Ovary (tissue), 9 donors: ENCODE data around the gene MND1. TPM values are rescaled to one million over a fixed set of nuclear protein-coding genes. Genes with fewer than 3 reads are reported as not detected.
"Not testable (repeated sequence)": the region's sequence is repeated elsewhere in the genome, so short reads cannot be mapped to it uniquely, and the experiment has no call there.

Experiments used
- DNase-seq, 5 donors: peaks; one replicate each; pipeline ENCODE4 v3.0.0-alpha.2; 2019 to 2020
- H3K27ac ChIP-seq, 2 donors: fragments of 200-600 bp; one replicate each; pipeline versions ENCODE4 v1.5.1 to v1.8.0; 2019 to 2022
- H3K27me3 ChIP-seq: fragments of 200-600 bp; one replicate; pipeline ENCODE4 v1.8.0; 2022
- H3K36me3 ChIP-seq: fragments of 200-600 bp; sonication (generic); one replicate; pipeline ENCODE4 v1.5.1; 2019
- H3K4me1 ChIP-seq: one replicate; pipeline ENCODE4 v1.8.1; 2013; ENCODE audit warnings: mild to moderate bottlenecking, moderate library complexity; ENCODE audit not compliant: insufficient read depth
- H3K4me3 ChIP-seq: fragments of 200-600 bp; sonication (generic); one replicate; pipeline ENCODE4 v1.5.1; 2017
- H3K9me3 ChIP-seq, 2 donors: fragments of 200-600 bp in 1 of 2; sonication (generic) in 1 of 2; one replicate each; pipeline versions ENCODE4 v1.5.1 to v1.8.1; 2013 to 2019; ENCODE audit warnings: mild to moderate bottlenecking in 1 of 2, moderate library complexity in 1 of 2
- CTCF ChIP-seq, 3 donors: fragments of 450-650 bp in 2 of 3; fragments of 200-600 bp in 1 of 3; IDR thresholded peaks; one replicate each; pipeline versions ENCODE4 v1.5.1 to v1.8.0; 2016 to 2022; ENCODE audit warnings: antibody characterized with exemption in 3 of 3, mild to moderate bottlenecking in 1 of 3
- EP300 ChIP-seq: sonication (generic); formaldehyde crosslinking; IDR thresholded peaks from one replicate; pipeline ENCODE4 v1.6.1; 2017; ENCODE audit warnings: antibody characterized with exemption
- POLR2A ChIP-seq: fragments of 450-650 bp; IDR thresholded peaks from one replicate; pipeline ENCODE4 v1.6.1; 2017; ENCODE audit warnings: antibody characterized with exemption, mild to moderate bottlenecking, moderate library complexity
- WGBS, 3 donors: extraction: QIAGEN DNeasy Blood & Tissue Kit in 1 of 3; methylation state at CpG; one replicate each; pipeline versions ENCODE4 v1.1.5 to v1.1.7; 2013 to 2017; 5-methylcytosine and 5-hydroxymethylcytosine counted together
- intact Hi-C, 4 donors: fragments of 100-400 bp; cut with DNase I; formaldehyde crosslinking; loops; one replicate each; pipeline versions ENCODE4 v1.11.0 to v1.15.1; 2022 to 2023
- polyA plus RNA-seq, 2 donors: library from polyadenylated mRNA; stranded (reverse); fragments of 200-250 nt in 1 of 2; fragments of 350-450 nt in 1 of 2; fragmentation: Illumina TruSeq in 1 of 2; extraction: RNeasy Lipid Tissue Mini Kit (QIAGEN cat#74804) in 1 of 2; gene quantifications; one replicate each; pipeline ENCODE4 v1.2.3, GENCODE V29; 2013 to 2014
- total RNA-seq, 7 donors: library from RNA; depleted of rRNA in 2 of 7; stranded (reverse); fragments of >200 nt in 2 of 7; fragmentation: NEBNext Ultra II Directional in 3 of 7; extraction: Animal tissue kit (Norgen Biotek cat#: 25700) in 3 of 7; gene quantifications; one replicate each; pipeline versions ENCODE4 v1.1.0 to v1.2.4, GENCODE V29; 2016 to 2023
- donor health status: DM: no; HTN: no; CAD: no; lungs with moderate emphysema.
- donor health status: DM: no; HTN: no; CAD: no.
- donor health status: Bipolar disorder and iron deficiency.
- donor health status: DM: yes; HTN: yes; CAD: no.
- donor health status: DM: no; HTN: no; CAD: no.
- donor health status: DM: yes; HTN: yes; CAD: no.

Gene MND1
- total and polyA plus RNA-seq, 9 donors, result 0.28 to 3.7 (median 0.59) TPM; not detected in 4

GRCh38 chr4:153450544-153450917 is 106.0 kb downstream of the MND1 start:
- no peaks in the 10 kb centered on the region for H3K36me3 ChIP-seq
- no peak overlapping the region for H3K27ac ChIP-seq
- H3K4me1 ChIP-seq, result peaks cover 2% of the 10 kb centered on the region
- WGBS, 3 donors, result 91 to 94% (median 93%) methylated on average over 5 of the region's 5 CpGs
- H3K27me3 ChIP-seq, result no peaks in the 10 kb centered on the region
- H3K4me3 ChIP-seq, result no peak overlapping the region
- intact Hi-C loops, result loop anchor here in 1 of 4 donors (10.0 kb wide), 1 partner anchor 106 kb away; the partner anchor contains the start of gene MND1
- no peak for DNase-seq
- no peaks in the 10 kb centered on the region for H3K9me3 ChIP-seq
- no peak for TF ChIP-seq CTCF (IDR thresholded peaks at IDR 0.05)
- TF ChIP-seq EP300, result no peak

- not testable (repeated sequence) for H3K36me3 ChIP-seq, H3K27ac ChIP-seq, H3K9me3 ChIP-seq, H3K4me3 ChIP-seq, DNase-seq, H3K27me3 ChIP-seq, H3K4me1 ChIP-seq
- intact Hi-C loops, result loop anchor here in 1 of 4 donors (10.0 kb wide), 1 partner anchor 106 kb away; the partner anchor contains the start of gene MND1
- WGBS, 3 donors, result 72 to 94% (median 81%) methylated on average over 13 of the region's 13 CpGs
Measured at GRCh38 chr4:153451145-153451544, 106.7 kb downstream of the MND1 start.

DNA sequence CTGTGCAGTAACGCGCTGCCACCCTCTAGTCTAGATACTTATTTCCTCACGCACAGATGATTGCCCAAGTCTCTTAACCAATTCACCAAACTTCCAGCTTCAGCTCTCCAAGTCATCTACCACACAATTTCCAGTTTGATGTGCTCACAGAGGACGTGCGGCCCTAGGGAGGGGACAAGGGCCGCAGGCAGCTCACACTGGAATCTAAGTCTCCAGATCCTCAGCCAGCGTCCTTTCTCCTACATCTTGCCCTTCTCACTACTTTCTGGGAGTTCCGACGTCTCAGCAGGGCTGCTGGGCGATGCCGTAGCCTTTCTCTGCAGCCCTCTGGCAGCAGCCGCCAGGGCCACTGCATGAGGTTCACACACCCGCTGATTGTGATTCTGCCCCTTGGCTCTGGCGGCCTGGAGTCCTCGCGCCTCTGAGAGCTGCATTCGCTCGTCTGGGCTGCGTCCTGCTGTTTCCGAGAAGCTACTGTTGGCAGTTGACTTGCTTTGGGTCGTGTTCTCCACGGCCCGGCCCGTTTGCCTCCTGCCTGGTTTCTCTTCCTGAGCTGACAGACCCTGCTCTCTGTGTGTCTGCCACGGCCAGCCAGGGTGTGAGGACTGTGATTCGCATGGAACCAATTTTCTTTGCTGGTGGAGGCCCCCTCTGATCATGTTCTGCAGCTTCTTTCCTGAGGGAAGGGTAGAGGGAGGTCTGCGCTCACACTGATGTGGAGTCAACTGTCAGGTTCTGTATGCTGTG is 107.6 kb downstream of the MND1 start:
- H3K36me3 ChIP-seq, result no peaks in the 10 kb centered on the region
- no peak for TF ChIP-seq CTCF (IDR thresholded peaks at IDR 0.05)
- no peaks in the 10 kb centered on the region for H3K27me3 ChIP-seq
- intact Hi-C loops, result loop anchor here in 1 of 4 donors (10.0 kb wide), 1 partner anchor 107 kb away; the partner anchor contains the start of gene MND1
- WGBS, 3 donors, result 90 to 93% (median 92%) methylated on average over 27 of the region's 27 CpGs
- H3K9me3 ChIP-seq, result no peaks in the 10 kb centered on the region
- no peak for DNase-seq
- H3K27ac ChIP-seq, result no peak overlapping the region
- no peak overlapping the region for H3K4me3 ChIP-seq
- H3K4me1 ChIP-seq, result peaks cover 2% of the 10 kb centered on the region

GRCh38 chr4:153452658-153453378 is 108.3 kb downstream of the MND1 start:
- H3K27ac ChIP-seq, result no peak overlapping the region
- DNase-seq, result no peak
- H3K36me3 ChIP-seq, result no peaks in the 10 kb centered on the region
- no peaks in the 10 kb centered on the region for H3K9me3 ChIP-seq
- TF ChIP-seq POLR2A (no peak), CTCF (IDR thresholded peaks at IDR 0.05) (no peak), EP300 (no peak)
- peaks cover 2% of the 10 kb centered on the region for H3K4me1 ChIP-seq
- H3K4me3 ChIP-seq, result no peak overlapping the region
- 92 to 98% (median 96%) methylated on average over 4 of the region's 4 CpGs for WGBS, 3 donors
- H3K27me3 ChIP-seq, result no peaks in the 10 kb centered on the region
- intact Hi-C loops, result loop anchor here in 1 of 4 donors (10.0 kb wide), 1 partner anchor 108 kb away; the partner anchor contains the start of gene MND1

GRCh38 chr4:153453402-153453801 is 108.9 kb downstream of the MND1 start:
- H3K27ac ChIP-seq, result no peak overlapping the region
- WGBS, 3 donors, result 95 to 97% (median 96%) methylated on average over 8 of the region's 8 CpGs
- H3K4me1 ChIP-seq, result peaks cover under 1% of the 10 kb centered on the region
- no peak for TF ChIP-seq POLR2A
- TF ChIP-seq EP300, result no peak
- TF ChIP-seq CTCF (IDR thresholded peaks at IDR 0.05), result no peak
- H3K36me3 ChIP-seq, result no peaks in the 10 kb centered on the region
- intact Hi-C loops, result loop anchor here in 1 of 4 donors (10.0 kb wide), 1 partner anchor 109 kb away; the partner anchor contains the start of gene MND1
- no peak overlapping the region for H3K4me3 ChIP-seq
- no peaks in the 10 kb centered on the region for H3K27me3 ChIP-seq
- H3K9me3 ChIP-seq, result no peaks in the 10 kb centered on the region
- DNase-seq, result no peak
